GM18951 (cell line): ENCODE data around the gene PHF21A.

Experiments
- POLR2A ChIP-seq: IDR thresholded peaks from 4 replicates; pipeline ENCODE4 v1.6.1; 2011; ENCODE audit warnings: mild to moderate bottlenecking; ENCODE audit not compliant: insufficient read length, insufficient read depth; ENCODE audit errors: extremely low read depth
- in situ Hi-C: fragments of 300-500 bp; cut with MboI; formaldehyde crosslinking; loops from one replicate; pipeline ENCODE4 v1.12.0; 2022; ENCODE audit warnings: low sequenced_read_pairs, mixed read lengths, inconsistent platforms; ENCODE audit not compliant: unreplicated experiment

Gene PHF21A

DNA sequence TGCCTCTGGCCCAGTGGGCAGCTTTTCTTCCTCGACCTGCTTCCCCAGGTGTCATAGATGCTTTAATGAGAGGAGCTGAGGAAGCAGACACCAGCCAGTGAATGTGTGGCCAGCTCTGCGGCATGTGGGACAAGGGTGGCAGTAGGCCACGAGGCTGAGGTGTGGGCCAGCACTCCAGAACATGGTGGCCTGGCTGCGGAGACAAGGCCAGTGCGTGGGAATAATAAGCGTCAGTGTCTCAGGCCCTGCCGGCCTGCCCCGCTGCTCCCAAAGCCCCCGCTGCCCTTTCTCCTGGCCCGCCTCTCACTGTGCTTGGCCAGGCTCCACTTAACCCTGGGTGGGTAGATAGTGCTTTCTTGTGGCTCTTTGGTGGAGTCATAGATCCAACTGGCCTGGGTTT lies 233.7 kb downstream of the PHF21A start:
- in situ Hi-C loops = no loop called here
- no peak for TF ChIP-seq POLR2A

DNA sequence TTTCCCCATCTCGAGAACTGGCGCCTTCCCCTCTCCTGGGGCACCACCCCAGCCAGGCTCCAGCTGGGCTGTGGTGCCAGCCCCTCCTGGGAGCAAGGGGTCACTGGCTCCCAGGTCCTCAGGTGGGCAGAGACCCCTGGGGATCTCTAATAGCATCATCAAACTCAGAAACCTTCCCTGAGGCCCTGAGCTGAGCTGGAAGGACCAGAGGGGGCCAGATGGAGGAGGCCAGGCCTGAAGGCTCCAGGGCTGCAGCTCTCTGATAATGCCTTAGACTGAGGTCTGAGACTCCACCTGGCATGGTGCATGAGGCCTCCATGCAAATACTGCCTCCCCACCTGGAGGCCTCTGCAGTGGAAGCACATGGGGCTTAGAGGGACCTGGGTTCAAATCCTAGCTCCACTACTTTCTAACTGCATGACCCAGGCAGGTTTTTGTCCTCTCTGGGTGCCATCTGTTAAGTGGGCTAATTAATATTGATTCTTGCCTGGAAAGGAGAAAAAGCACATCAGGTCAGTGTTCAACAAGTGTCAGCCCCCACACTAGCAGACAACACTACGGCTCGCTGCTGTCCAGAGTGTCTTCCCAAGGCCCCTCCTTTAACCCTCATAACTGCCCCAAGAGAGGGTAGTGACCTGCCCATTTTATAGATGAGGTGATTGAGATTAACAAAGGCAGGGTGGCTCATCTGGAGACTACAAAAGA lies 234.3 kb downstream of the PHF21A start:
- in situ Hi-C loops = no loop called here
- no peak for TF ChIP-seq POLR2A

DNA sequence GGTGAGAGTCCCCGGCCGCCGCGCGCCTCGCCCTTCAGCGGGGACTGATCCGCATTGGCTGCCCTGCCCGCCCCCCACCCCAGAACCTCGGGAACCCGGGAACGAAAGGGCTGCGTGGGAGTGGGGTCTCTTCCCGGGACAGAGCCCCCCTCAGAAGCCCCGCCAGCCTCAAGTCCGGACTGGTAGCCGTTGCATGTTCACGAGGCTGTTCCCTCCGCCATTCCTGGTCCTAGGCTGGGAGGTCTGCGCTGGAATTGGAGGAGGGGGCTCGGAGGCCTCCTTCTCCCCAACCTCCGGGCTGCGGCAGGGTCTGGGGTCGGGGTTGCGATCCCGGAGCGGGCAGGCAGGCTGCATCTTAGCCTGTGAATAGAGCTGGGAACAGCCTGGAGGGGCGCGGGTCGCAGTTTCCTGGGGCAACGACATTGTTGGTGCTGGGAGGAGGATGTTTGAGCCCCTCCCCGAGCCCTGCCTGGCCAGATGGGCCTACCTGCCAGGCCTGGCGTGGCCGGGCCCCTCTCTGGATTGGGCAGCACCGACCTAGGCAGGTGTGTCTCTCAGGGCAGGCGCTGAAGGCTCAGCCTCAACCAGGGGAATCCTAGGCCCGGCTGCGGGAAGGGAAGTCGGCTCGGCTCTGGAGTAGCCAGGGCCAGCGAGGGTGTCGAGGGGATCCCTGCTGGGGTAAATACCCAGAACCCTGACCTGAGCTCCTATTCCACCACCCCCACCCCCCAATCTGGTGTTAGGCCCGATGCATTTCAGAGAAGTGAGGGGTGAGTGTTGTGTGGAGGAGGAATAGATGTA lies 235.1 kb downstream of the PHF21A start:
- in situ Hi-C loops = no loop called here

DNA sequence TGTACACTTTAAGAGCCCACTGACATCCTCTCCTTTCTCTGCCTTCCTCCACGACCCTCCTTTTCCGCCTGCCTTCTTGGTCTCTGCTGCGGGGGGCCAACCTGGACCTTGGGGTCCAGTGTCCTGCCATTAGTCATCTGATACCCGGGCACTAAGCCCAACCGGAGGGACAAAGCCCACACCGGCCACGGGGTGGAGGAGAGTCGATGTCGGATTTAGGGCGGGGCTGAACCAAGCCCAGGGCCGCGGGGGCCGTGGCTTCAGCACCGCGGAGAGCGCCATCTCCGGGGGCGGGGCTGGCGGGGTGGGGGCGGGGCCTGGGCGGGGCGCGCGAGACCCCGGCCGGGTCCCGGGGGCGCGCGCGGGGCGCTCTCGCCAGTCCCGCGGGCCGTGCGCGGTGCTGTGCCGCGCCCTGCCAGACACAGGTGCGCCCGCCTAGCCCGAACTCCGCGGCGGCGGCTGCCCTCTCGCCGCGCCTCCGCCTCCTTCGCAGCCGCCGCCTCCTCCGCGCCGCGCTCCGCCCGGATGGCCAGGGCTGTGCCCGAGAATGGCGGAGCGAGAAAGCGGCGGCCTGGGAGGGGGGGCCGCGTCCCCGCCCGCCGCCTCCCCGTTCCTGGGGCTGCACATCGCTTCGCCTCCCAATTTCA lies 235.9 kb downstream of the PHF21A start, which contains the start of gene MAPK8IP1:
TSS of gene MAPK8IP1 (plus strand) at position 378 of the 647 bp plus-strand sequence. CDS start at position 548, 170 bp downstream.
- no peak for TF ChIP-seq POLR2A
- in situ Hi-C loops = no loop called here

More for the DNA sequence above, 235.1 kb downstream of the PHF21A start:
- no peak for TF ChIP-seq POLR2A

DNA sequence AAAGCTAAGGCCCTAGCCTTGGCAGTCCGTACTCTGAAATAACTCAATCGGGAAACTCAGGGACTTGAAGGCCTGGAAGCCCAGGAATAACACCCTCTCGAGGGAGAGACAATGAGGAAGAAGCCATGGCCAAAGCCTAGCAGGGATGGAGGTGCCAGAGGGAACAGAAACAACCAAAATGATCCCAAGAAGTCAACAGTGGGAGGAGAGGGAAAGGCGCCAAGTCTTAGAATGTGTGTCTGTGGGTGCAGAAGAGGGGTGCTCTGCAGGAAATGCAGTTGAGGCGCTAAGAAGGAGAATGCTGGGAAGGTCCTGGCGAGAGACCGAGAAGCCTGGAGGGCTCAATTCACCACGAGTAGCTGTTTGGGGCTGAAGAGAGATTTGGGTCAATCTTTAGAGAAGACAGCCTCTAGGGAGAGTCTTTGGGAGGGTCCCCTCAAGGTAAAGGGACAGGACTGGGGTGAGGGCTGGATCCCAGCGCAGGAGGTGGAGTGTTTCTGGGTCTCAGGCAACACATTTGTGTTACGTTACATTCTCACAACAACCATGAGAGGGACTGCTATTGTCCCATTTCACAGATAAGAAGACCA lies 236.6 kb downstream of the PHF21A start:
- in situ Hi-C loops = no loop called here
- no peak for TF ChIP-seq POLR2A
